Measurements from ENCODE around the gene BCR. TPM values are rescaled to one million over a fixed set of nuclear protein-coding genes. Genes with fewer than 3 reads are reported as not detected.
A peak's percentile ranks its signal among the peaks of the same experiment; 100 is the strongest.

Gene BCR
- total and polyA plus RNA-seq, 10 donors, result 15.2 to 64.8 (median 50.7) TPM

- peak overlapping the region in 3 of 8 donors; percentile 14 to 47 (median 19) for H3K27ac ChIP-seq
- H3K4me1 ChIP-seq, result peaks cover 6 to 97% (median 67%) of the 10 kb centered on the region in 6 donors
- TF ChIP-seq CTCF (IDR thresholded peaks at IDR 0.05 in 8 of 11, conservative IDR thresholded peaks at IDR 0.05 in 3 of 11) (no peak), POLR2A (IDR thresholded peaks at IDR 0.05) (no peak), POLR2AphosphoS5 (IDR thresholded peaks at IDR 0.05) (no peak)
- no peak overlapping the region for H3K4me3 ChIP-seq
- 54 to 70% (median 67%) methylated on average over 10 of the region's 10 CpGs for WGBS, 5 donors
- no peaks in the 10 kb centered on the region for H3K36me3 ChIP-seq
- intact Hi-C loops (cut with DNase I; ENCODE audit: low total_unique reads), result loop anchor here (10.0 kb wide), 1 partner anchor 58 kb away; the partner anchor contains the start of gene BCR
- no peaks in the 10 kb centered on the region for H3K27me3 ChIP-seq (replicated peaks in 1 of 7)
- H3K9me3 ChIP-seq, result peaks cover 0 to 4% (median 0%) of the 10 kb centered on the region in 8 donors
- DNase-seq, result no peak
These were observed 62.2 kb downstream of the BCR start for GRCh38 chr22:23242473-23243001.

- Histone ChIP-seq H3K4me3 (no peak overlapping the region), H3K27me3 (replicated peaks in 1 of 7) (no peaks in the 10 kb centered on the region), H3K27ac (peak overlapping the region in 3 of 8 donors; percentile 1 to 47 (median 19)), H3K36me3 (no peaks in the 10 kb centered on the region), H3K4me1 (peaks cover 6 to 97% (median 66%) of the 10 kb centered on the region in 6 donors), H3K9me3 (peaks cover 0 to 4% (median 0%) of the 10 kb centered on the region in 8 donors)
- TF ChIP-seq CTCF (IDR thresholded peaks at IDR 0.05 in 8 of 11, conservative IDR thresholded peaks at IDR 0.05 in 3 of 11) (no peak), POLR2AphosphoS5 (IDR thresholded peaks at IDR 0.05) (no peak), POLR2A (IDR thresholded peaks at IDR 0.05) (no peak)
- DNase-seq, result no peak
- intact Hi-C loops (cut with DNase I; ENCODE audit: low total_unique reads), result loop anchor here (10.0 kb wide), 1 partner anchor 58 kb away; the partner anchor contains the start of gene BCR
- 35 to 42% (median 37%) methylated on average over 6 to 8 of the region's 8 CpGs for WGBS, 5 donors
These were observed 62.8 kb downstream of the BCR start for GRCh38 chr22:23243006-23243573.

- WGBS, 5 donors, result 86 to 92% (median 88%) methylated on average over 17 of the region's 17 CpGs
These were observed 63.8 kb downstream of the BCR start for GRCh38 chr22:23243859-23244689.

More at GRCh38 chr22:23243859-23244689, 63.8 kb downstream of the BCR start:
- intact Hi-C loops (cut with DNase I; ENCODE audit: low total_unique reads), result loop anchor here (10.0 kb wide), 1 partner anchor 59 kb away; the partner anchor contains the start of gene BCR
- Histone ChIP-seq H3K27ac (peak overlapping the region in 1 of 8 donors; percentile 53), H3K4me3 (no peak overlapping the region), H3K27me3 (replicated peaks in 1 of 7) (no peaks in the 10 kb centered on the region), H3K36me3 (no peaks in the 10 kb centered on the region), H3K9me3 (peaks cover 0 to 3% (median 0%) of the 10 kb centered on the region in 8 donors), H3K4me1 (peaks cover 6 to 97% (median 72%) of the 10 kb centered on the region in 6 donors)
- TF ChIP-seq POLR2A (IDR thresholded peaks at IDR 0.05) (no peak), CTCF (IDR thresholded peaks at IDR 0.05 in 8 of 11, conservative IDR thresholded peaks at IDR 0.05 in 3 of 11) (no peak), POLR2AphosphoS5 (IDR thresholded peaks at IDR 0.05) (no peak)
- DNase-seq, result no peak
